HG02981 (cell line): ENCODE data around the gene FAR2.
"Not testable (repeated sequence)": the region's sequence is repeated elsewhere in the genome, so short reads cannot be mapped to it uniquely, and the experiment has no call there.

Experiments used
- ATAC-seq: cut with Tn5 transposase; IDR thresholded peaks from one replicate; pipeline ENCODE4 v1.9.1; 2021; ENCODE audit warnings: mild to moderate bottlenecking, moderate library complexity; ENCODE audit not compliant: unreplicated experiment

FAR2 gene

DNA sequence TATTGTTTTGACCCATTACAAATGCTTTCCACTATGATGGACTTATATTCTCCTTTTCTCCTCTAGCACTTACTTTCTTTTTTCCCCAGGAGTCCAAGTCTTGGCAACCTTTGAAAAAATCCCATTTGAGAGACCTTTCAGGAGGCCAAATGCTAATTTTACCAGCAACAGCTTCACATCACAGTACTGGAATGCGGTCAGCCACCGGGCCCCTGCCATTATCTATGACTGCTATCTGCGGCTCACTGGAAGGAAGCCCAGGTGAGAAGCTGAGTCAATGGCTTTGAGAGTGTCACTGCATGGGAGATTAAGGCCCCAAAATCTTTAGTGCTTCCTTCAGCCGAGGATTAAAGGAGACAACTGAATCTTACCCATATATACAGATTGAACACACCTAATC, 167.7 kb downstream of the FAR2 start:
- ATAC-seq: no peak

DNA sequence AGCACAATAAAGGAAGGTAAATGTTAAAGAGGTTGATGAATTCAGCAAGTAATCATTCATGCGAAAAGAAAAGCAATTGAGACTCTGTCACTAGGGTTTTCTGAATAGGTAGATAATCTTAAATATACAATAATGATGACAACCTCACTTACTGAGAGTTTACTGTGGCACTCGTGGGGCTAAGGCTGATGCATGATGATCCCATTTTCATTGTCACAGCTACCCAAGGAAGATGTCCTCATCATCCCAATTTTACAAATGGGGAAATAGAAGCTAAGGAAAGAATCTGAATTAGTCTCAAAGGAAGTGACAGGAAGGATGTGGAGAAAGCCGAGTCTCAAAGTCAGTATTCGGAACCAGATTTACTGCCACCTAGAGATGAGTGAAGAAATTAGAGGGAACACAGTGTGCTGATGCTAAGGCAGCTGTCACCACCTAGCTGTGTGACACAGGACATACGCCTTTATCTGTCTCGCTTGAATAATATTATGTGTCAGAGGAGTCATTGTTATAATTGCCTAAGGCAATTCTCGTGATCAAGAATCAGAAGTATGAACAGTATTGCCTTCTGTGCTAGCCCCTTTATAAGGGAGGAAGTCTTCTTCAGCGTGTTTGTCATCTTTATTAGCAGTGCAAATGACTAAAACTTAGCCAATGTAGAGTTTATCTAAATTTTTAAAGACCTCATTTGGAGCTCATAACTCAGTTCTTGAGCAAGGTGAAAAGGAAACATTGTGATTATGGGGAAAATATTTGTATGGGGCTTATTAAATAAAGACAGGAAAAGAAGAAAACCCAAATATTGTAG, 168.7 kb downstream of the FAR2 start:
- ATAC-seq: peak; percentile 100

DNA sequence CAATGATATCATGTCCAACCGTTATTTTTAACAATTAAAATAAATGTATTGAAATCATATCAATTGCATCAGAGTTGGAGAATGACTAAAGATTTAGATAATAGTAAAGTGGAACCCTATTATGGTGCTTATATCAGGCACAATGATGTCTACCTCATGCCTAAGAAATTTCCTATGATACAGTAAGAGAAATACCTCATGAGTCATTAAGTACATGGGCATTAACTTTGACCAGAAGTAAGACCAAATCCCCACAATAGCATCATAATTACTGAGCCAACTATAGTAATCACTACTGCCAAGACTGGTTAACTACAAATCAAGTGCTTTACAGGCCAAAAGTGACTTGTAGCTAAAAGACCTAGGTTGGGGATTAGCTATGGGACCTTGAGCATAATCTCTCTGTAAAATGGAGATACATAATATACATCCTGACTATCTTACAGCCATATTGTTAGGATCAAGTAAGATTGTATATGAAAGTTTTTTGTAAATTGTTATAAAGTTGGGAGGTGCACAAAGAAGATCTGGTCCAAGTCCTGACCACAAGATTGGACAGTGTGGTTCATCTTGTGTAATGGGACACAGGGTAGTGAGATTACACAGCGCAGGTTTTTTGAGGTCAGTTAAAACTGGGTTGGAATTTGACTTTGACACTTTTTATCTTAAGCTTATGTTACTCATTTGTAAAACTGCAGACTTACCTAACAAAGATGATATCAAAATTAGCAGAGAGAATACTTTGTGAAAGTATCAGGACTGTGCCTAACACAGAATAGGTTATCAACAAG, 171.4 kb downstream of the FAR2 start:
- no peak for ATAC-seq

DNA sequence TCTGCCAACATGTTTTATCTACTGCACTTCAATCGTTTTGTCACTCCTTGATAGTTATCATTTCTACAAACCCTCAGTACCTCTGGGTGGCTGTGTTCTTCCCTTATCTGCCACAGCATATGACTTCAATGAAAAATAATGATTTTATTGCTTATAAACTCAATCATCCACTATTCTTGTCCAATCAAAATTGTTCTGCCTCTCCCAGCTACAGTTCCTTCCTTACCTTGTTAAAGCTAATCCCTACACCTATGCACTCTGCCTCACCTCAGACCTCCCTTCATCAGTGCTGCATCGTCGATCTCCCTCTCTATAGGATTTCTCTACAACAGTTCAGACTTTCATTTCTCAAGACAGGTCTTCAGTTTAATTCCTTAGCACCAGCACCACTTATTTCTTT, 173.1 kb downstream of the FAR2 start:
- ATAC-seq: no peak

DNA sequence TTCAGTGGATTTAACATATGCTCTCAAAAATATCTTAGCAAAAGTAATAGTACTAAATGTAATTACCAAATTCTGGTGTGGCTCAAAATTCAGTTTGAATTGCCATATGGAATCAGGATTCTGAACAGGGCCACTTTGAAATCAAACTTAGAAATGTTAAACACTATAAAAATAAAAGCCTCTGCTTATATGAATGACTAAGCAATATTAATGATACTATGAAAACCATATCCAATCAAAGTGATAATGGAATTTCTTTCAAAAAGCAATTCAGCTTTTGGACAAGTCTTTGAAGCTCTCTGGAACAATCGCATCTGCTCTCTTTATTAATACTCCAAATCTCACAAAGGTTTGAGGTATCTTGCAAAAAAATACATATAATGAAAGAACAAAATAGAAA, 180.3 kb downstream of the FAR2 start:
- ATAC-seq: no peak

DNA sequence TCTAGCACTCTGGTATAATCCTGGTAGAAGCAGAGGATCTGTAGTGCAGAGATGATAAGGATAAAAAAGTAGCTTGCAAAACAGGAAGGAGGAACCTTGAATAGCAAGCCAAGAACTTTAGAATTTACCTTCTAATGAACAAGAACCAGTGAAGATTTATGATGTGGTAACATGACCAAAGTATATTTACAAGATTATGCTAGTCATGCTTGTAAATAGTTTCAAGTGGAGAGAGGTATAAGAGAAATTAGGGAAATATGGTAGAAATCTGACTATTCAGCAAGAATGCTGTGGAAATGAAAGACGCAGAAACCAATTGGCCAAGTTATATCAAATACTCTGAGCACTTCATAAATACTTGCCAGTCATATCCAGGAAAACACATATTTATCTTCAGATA, 184.1 kb downstream of the FAR2 start:
- no peak for ATAC-seq

DNA sequence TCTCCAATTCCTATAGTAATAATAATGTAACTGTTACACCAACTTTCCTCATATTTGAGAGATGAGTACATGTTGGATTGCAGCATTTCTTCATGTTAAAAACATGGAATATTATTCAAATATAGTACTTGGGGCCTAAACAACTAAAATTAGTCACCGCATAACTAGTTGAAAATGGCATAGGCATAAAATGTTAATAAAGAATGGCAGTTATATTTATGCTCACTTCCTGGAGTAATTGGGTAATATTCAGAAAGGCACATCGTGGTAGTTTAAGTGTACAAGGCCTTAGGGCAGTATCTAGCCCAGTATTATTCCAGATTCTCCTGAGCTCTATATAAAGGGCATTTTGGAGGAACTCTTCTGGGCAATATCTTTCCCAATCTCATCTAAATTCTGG, 185.9 kb downstream of the FAR2 start:
- ATAC-seq: no peak

DNA sequence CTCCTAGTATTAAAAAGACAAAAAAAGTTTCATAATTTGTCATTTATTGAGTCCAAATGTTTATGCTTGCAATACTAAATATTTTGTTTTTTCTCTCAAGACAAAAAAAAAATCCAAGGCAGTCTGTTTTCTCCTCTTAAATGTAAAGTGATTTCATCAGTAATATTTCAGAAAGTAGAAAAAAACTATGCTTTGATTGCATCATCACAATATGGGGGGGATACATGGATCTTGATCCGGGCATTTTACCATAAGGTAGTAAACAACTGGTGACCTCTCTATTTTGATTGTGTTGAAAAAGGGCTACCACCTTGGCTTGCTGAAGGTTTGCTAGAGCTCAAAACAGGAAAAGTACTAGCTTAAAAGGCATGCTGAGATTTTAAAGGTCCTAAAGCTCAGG, 188.2 kb downstream of the FAR2 start:
- ATAC-seq: no peak

DNA sequence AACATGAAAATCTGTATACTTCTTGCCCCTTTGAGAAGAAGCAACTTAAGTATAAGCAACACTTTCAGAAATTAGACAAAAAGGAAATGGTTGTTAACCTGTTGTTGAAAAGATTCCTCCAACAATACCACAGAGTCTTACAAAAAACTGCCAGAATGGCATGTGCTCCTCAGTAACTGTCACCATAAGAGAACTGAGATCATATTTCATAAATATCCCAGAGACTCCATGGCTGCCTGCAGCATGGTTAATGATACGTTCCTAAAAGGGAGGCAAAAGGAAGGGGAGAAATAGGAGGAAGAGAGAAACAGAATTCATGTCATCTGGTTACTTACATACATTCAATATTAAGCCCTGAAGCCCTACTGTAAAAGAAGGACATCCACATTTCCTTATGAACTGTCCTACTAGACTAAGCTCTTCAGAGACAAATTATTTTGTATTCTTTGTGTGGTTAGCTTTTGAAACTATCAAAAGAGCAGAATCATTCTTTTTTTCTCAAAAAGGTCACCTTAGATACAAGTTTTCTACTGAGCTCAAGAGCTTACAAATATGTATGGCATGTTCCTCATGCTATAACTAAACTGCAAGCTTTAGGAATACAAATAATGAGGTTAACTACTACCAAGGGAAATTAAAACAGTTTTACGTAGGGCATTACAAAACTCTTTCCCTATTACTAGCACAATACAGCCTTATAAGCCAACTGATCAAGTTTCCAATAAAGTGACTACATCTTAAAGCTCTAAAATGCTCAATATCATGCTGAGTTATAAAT, 194.1 kb downstream of the FAR2 start:
- ATAC-seq: no peak

GRCh38 chr12:29346769-29347421, 197.8 kb downstream of the FAR2 start:
- no peak for ATAC-seq

- ATAC-seq: no peak
These were observed 201.0 kb downstream of the FAR2 start for GRCh38 chr12:29350080-29350479.

DNA sequence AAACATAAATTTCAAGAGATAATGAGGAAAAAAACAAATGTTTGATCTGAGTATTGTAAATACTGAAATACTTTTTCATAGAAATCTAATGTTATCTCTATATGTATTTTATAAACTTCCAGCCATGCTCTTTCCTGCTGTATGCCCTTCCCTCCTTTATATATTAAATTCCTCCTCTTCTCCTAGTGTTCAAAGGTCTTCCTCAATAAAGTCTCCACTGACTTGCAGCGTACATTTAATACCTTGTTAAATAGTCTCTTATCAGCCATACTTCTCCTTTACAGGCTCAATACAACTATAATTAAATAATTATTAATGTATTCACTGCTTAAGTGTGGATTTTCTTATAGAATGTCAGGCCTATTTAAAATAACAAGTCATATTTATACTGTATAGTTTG, 205.9 kb downstream of the FAR2 start:
- ATAC-seq: no peak

GRCh38 chr12:29365091-29365490, 216.0 kb downstream of the FAR2 start:
- no peak for ATAC-seq

DNA sequence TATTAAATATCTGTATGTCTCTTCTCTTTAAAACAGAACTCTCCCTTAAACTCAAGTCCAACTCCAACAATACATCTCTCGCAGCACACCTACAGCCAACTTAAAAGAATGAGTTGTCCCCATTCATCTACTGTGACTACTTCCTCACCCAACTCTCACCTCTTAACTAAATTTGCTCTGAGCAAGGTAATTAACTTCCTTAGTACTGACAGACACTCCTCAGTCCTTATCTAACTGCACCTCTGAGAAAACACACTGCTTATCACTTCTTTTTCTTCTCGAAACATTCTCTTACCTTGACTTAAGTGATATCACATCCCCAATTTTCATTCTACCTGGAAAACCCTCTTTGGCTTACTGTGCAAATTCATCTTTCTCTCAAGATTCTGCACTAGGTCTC, 224.9 kb downstream of the FAR2 start:
- no peak for ATAC-seq

DNA sequence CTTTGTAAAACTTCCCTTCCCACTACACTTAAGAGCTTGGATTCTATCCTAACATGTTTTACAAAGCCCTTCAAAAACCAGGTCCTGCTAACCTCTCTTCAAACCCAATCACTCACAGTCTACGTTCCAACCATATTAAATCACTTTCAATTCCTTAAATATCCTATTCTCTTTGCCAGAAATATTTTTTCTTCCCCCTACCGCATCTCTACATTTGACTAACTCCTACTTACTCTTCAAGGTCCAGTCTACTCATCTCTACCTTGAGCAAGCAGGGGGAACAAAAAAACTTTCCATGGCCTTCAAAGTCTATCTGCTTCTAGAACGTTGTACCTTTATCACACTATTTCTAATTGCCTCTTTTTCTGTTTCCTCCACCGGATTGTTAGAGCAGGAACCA, 225.8 kb downstream of the FAR2 start:
- no peak for ATAC-seq

DNA sequence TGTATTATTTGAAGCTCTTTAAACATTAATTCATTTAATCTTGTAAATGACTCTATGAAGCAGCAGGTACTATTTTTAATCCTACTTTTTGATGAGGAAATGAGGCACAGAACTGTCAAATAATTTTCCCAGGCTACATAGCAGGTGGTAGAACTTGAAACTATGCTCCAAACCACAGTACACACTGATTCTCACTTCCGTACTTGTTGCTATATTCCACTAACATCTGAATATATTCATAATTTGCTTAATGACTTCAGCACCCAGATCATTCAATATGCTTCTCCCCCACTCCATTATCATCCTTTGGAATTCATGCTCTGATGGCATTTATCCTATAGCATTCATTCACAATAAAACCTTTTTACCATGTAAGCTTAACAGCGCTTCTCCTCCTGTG, 227.0 kb downstream of the FAR2 start:
- no peak for ATAC-seq

DNA sequence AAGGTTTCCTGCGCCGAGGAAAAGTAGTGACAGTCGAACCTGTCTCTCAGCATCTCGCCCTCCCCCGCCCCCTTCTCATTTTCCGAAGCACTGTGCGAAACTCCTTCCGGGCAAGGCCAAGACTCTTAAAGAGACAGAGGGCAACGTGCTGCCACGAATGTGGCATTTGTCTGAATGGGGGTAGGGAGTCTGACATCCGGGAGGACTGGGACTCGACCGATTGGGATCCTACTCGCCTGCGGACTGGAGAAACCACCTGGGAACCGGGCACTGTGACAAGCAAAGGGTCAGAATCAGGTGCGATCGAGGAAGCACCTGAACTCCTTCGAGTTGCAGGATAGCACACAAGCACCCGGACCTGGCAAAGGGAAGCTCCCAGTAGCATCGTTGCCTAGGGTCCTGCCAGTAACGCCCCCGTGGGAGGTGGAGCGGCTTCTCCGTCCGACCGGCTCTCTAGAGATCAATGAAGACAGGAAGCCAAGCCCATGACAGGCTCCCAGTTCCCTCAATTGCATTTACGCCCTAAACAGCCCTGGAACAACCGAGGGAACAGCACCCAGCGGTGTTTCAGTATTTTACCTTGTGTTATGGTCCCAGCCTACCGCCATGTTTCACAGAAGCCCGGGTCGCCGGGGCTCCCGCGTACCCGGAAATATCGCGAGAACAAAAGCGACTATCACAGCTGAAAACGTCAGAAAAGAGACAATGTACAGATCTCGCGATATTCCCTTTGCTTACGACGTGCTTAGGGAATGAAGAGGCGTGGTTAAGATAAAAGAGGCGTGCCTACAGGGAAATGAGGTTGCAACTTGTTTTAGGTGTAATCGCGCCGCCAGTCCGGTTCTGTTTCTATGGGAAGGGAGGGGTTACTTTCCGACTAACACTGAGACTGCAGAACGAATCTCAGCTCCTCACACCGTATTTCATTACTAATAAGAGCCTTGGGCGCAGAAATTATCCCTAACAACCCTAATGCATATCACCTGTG, 231.8 kb downstream of the FAR2 start, which contains the start of gene ERGIC2:
ERGIC2 (minus strand) TSS at position 637 of the 988 bp plus-strand sequence. CDS start 9,539 bp downstream, outside the sequence.
- peak; percentile 95 for ATAC-seq

DNA sequence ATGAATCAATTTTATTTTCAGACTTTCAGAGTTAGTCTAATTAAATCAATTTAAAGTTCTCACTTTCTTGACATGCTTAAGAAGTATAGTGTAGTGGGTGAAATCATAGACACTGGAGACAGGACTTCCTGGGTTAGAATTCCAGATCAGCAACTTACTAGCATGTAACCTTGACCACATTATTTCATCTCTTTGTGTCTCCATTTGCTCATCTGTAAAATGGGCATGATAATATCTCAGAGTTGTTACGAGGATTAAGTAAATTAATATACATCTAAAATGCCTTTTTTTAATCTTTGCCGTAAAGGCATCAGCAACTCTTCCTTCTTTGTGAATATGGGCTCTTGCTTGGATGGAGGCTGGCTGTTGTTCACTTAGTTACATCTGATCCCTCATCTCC, 233.2 kb downstream of the FAR2 start:
- no peak for ATAC-seq

DNA sequence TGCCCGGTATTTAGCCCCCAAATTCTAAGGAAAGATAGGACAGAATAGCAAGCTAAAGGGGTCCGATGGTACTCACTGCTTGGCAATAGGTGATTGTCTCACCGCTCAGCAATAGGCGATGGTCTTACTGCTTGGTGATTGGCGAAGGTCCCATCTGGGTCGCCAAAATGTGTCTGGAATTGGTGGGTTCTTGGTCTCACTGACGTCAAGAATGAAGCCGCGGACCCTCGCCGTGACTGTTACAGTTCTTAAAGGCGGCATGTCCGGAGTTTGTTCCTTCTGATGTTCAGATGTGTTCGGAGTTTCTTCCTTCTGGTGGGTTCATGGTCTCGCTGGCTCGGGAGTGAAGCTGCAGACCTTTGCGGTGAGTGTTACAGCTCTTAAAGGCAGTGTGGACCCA, 236.1 kb downstream of the FAR2 start:
- not testable (repeated sequence) for ATAC-seq
